GM18520 (cell line): Measurements from ENCODE around the gene PRRT1.
A peak's percentile ranks its signal among the peaks of the same experiment; 100 is the strongest.
"Not testable (repeated sequence)": the region's sequence is repeated elsewhere in the genome, so short reads cannot be mapped to it uniquely, and the experiment has no call there.

Experiments used
- ATAC-seq: cut with Tn5 transposase; IDR thresholded peaks from one replicate; pipeline ENCODE4 v1.9.1; 2021; ENCODE audit not compliant: unreplicated experiment

Gene PRRT1

DNA sequence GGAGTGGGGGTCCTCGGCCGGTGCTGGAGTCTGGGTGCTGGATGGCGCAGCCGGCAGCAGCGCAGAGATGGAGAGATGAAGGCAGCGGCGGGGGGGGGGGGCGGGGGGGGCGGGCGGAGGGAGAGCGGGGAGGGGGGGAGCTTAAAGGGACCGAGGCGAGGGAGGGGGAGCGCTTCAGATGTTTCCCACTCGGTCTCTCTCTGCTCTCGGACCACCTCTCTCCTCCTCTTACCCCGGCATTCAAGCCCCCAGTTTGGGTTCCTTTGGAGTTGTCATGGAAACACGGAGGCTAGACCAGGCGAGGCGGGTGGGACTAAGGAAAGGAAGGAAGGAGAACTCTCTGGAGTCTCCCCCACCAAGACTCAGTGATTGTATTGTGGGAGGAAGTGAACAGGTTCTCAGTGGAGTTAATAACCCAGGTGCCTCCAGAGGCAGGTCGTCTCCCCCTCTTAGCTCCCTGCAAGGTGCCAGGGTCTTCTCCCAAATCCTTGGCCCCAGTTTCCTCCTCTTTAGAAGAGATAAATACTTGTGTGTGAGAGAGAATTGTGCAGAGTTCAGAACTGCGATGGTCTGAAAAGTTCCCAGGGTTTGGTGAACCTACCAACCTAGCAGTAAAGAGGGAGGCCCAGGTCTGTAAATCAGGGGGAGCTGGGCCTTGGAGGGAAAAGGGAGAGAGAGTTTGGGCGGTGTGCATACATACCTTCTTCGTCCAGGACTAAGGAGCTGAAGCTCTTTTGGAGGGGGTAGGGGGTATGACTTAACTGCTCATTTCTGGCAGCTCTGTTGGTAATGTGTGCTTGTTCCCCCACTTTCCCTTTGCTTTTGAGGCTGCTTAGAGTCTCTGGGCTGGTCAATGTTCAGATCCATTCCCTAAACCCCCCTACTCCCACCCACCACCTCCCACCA lies at the start of gene PRRT1:
Gene PRRT1, minus strand, starts transcription at position 77 of the 906 bp plus-strand sequence. CDS start 112 bp downstream, outside the sequence.
- ATAC-seq: no peak

DNA sequence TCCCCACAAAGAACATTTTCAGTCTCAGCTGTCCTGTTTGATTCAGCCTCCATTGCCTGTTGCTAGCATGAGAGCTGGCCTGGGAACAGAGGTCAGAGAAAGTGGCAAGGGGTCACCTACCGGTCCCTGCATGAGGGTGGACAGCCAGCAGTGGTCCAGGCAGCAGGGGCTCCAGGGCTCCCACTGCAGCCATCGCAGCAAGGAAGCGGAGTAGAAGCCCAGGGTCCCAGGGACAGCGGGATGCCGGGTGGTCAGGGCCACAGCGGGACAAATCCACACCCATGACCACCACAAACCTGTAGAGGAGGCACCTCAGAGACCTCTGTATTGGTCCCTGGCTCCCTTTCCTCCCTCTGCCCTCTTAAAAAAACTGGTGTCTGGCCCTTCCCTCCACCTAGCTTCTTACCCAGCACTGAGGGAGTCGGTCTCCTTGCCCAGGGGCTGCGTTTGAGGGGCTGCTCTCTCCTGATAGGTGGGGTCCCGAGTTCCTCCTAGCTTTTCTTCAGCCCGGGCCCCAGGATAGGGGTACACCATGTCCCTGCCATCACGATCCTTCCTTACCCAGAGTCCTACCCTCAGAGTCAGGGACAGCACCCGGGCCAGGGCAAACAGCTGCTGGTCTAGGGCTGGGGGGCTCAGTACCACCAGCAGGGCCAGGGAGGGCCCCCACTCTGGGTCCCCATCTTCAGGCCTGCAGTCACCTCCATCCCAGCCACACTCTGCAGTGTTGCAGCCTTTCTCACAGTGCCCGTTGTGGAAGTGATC lies 49.2 kb upstream of the PRRT1 start:
- no peak for ATAC-seq

DNA sequence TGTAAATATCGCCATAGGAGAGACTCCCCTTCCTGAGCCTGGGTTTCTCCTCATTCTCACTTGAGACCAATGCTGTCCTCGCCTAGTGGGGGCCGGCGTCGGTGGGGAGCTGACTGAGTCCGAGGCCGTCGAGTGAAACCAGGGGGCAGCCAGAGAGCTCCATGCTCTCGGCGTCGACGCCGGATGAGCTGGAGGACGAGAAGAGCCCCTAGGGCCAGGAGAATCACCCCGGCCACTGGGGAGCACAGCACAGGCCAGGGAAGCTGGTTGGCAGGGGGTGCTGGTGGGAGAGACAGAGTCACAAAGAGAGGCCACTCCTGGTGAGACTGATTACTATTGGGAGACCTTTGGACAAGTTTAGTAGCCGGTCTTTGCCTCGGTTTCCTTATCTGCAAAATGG lies 47.1 kb upstream of the PRRT1 start:
- ATAC-seq: no peak

DNA sequence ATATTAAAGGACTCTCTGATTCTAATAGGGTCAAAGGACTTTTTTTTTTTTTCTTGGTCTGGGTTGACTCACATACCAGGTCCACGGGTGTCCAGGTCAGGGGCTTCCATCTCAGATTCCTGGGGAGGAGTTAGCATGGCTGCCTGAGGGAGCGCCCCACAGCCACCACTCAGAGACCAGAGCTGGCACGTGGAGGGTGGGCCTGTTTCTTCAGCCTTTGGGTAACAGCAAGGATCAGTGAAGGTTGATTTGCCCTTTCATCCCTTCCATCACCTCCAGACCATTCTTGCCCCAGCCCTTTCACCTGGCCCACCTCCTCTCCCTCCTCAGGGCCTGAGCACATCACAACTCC lies 46.6 kb upstream of the PRRT1 start:
- no peak for ATAC-seq

DNA sequence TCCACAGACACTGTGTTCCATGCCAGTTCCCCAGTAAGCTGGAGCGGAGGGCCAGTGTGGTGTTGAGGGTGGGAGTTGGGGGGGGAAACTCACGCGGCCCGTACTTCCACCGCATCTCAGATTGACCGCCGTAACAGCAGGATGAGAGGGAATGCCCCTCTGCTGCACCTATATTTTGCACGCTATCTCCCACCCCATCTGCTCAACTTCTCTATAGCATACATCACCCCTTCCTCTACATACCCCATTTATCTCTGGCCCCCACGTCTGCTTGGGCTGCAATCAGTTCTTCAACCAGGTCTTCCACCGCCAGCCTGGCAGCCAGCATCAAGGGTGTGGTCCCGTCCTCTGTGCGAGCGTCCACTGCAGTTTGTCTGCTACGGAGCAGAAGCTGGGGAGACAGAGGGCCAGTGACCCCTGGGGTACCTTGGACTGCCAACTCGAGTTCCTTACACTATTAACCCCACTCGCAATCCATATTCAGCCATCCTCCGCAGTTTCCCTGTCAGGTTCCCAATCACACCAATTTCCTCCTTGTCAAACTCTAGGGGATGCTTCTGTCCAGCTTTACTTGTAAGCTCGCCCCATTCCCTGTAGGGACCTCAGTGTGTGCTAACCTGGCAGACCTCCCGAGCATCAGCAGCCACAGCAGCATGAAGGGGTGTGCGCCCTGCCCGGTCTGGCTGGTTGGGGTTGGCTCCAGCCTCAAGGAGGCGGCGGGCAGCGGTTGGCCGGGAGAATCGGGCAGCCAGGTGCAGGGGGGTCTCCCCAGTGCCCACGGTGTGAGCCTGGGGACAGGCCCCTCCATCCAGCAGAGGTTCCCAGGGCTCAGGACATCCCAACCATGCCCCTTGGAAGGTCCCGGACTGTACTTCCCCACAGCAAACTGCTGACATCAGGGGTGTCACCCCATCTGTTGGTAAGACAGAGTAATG lies 45.2 kb upstream of the PRRT1 start:
- ATAC-seq: no peak

DNA sequence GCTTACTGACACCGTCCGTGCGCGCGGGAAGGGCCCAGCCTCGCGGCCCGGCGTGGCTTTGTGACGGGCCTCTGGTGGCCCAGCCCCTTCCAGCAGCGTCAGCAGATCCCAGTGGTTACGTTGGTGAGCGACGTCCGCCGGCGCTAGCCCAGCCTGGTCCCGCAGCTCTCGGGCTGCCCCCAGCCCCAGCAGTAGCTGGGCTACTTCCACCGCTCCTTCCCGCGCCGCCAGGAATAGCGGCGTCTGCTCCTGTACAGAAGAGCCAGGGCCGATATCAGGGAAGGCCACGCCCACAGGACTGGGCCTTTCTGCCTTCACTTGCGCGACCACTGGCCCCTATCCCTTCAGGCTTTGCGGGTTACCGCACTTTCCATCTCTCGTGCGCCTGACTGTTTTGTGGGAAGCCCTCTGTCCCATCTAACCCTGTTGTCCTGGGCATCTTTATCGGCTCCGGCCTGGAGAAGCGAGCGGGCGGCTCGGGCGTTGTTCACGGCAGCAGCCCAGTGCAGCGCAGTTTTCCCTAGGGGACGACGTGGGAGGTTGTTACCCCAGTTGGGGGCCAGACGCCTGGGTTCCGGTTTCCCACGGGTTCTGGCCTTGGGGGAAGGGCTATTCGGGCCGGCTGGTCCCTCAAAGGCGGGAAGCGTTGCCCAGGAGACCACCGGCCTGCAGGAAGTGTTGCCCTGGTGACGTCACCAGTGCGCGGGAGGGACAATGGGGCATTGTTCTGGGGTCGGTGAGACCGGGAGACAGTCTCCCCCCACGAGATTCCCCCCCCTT lies 44.4 kb upstream of the PRRT1 start:
- peak; percentile 77 for ATAC-seq

DNA sequence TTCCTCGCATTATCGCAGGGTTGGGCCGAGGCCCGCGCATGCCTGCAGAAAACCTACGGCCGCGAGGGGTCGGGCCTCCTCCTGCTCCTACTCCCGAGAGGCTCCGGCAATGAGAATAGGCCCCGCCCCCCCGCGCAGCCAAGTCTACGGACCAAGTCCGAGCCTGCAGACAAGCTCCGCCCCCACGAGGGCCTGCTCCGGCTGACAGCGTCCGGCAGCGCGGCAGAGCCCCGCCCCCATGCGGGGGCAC lies 43.8 kb upstream of the PRRT1 start:
- peak; percentile 77 for ATAC-seq

DNA sequence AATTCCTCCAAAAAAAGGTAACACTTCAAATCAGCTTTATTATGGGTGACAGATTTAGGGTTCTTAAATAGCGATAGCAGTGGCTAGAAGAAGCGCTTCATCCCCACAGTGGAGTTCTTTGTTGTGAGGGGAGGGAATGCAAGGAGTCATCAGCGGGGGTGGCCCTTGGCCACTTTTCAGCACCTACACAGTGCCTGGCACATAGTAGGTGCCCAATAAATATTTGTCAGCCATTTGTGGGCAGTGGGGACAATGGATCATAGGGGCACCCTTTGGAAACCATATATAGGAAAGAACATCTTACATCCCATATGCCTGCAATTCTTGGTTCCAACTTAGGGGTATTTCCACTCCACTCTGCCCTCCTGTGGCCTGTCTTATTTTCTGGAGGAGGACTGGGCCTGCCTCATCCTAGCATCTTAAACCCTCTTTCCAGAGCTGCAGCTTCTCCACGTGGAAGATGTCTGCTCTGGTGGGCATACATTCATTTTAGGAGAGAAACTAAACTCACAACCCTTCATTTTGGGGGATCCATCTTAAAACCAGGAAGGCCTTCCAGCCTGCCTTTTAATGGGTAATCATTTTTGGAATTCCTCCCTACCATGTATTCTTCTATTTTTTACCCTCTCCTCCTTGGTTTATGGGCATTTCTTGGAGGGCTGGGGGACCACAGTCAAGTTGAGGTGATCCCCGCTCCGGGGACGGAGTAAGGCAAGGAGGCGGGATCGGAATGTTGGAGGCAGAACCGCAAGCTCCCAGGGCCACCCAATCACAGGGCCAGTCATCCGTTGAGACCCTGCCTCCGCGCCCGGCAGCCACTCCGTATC lies 43.3 kb upstream of the PRRT1 start:
- no peak for ATAC-seq

DNA sequence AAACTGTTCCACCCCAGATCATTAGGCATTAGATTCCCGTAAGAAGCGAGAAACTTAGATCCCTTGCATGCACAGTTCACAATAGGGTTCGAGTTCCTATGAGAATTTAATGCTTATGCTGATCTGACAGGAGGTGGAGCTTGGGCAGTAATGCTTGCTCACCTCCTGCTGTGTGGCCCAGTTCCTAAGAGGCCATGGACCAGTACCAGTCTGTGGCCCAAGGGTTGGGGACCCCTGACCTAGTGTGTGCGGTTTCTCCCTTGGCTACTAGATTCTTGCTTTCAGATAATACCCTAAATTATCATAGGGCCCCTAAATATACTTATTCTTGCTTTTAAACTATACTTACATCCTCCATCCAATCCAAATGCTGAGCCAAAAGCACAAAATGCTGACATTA lies 42.6 kb upstream of the PRRT1 start:
- ATAC-seq: no peak

DNA sequence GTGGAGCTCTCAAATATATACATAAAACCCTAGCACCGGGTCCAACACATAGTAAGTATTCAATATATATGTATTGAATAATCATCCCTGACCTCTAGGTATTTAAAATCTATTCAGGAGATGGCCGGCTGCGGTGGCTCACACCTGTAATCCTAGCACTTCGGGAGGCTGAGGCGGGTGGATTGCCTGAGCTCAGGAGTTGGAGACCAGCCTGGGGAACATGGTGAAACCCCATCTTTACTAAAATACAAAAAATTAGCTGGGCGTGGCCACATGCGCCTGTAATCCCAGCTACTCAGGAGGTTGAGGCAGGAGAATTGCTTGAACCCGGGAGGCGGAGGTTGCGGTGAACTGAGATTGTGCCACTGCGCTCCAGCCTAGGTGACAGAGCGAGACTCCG lies 41.4 kb upstream of the PRRT1 start:
- not testable (repeated sequence) for ATAC-seq

DNA sequence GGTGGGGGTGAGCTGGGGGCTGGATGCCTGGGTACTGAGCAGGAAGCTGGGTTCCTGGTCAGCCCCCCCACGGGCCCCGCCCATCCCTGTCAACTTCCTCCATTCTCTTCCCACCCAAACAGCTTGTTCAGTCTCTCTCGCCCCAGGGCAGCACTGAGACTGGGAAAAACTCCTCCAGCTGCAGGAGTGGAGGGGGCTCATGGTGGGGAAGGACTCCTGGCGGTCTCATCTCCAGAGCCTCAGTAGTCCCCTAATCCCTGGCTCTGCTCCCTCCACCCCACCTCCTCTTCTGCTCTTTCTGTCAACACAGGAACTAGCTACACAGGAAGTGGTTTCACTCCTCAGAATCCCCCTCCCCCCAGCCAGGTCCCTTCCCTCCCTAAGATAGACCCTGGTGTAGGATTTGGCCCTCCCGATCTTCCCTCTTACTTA lies 40.9 kb upstream of the PRRT1 start, which contains the start of gene GPSM3:
Gene GPSM3, minus strand, starts transcription at position 36 of the 432 bp plus-strand sequence. CDS start 130 bp downstream, outside the sequence.
- no peak for ATAC-seq

DNA sequence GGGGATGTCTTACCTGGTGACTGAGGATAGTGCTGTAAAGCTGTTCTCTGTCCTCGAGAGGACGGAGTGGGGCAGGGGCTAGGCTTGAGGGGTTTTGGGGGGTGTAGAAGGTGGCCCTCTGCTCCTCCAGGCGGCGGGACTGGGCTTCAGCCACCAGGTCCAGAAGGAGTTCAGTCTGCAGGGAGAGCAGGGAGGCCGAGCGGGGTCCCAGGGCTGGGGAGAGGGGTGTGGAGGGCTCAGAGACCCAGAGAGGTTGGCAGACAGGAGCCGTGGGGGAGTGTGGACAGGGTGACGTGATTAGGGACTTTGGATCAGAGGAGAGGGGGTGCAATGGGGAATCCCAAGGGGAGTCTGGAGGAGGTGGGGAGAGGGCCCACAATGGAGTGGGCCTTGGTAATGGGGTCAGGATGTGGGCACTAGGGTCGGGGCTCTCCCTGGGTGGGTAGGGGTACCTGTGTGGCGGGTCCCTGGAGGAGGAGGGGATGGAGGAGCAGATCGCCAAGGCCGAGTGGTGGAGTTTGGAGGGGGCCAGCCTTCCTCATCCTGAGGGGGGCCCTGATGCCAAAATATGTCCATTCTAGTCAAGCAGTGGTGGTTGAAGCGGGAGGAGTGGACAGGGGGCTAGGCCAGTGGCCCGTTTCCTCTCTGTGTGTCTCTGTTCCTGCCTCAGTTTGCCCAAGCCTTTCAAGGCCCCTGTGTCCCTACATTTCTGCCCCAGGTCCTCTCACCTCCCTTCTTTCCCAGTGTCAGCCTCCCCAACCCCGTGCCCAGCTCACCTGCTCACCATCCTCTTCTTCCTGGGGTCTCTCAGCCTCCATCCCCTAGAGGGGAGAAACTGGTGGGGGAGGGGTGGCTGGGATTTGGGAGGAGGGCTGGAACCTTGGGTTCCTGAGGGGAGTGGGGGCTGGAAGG lies 40.2 kb upstream of the PRRT1 start:
- ATAC-seq: no peak

DNA sequence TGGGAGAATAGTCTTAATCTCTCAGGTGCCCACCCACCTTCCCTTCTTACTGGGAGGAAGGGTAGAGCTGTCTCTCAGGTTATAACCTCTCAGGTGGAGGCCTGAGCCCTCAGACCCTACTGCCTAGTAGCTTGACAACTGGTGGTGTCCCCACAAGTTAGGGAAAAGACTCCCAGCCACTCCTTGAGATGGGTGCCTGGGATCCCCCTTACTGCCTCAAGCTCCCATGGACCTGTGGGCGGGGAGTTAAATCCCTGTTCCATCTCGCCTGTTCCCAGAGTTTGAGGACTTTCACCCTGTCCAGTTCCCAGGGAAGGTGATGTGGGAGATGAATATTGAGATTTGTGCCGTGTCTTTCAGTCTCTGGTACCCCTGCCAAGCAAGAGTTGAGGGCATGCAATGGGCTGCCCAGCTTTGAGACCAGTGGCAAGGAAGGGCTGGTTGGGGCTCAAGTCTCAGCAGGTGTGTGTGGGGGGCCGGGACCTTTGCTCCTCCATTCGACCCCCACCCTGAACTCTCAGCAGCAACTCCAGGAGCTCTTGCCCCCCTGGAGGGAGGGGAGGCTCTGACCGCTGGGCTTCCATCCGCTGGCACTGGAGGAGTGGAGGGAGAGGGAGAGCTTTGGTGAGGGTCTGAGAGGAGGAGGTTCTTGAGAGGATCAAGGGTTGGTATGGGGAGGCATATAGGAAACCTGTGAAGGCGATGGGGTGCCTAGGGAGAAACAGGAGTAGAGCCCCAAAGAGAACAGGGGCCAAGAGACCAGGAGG lies 39.4 kb upstream of the PRRT1 start:
- ATAC-seq: no peak

DNA sequence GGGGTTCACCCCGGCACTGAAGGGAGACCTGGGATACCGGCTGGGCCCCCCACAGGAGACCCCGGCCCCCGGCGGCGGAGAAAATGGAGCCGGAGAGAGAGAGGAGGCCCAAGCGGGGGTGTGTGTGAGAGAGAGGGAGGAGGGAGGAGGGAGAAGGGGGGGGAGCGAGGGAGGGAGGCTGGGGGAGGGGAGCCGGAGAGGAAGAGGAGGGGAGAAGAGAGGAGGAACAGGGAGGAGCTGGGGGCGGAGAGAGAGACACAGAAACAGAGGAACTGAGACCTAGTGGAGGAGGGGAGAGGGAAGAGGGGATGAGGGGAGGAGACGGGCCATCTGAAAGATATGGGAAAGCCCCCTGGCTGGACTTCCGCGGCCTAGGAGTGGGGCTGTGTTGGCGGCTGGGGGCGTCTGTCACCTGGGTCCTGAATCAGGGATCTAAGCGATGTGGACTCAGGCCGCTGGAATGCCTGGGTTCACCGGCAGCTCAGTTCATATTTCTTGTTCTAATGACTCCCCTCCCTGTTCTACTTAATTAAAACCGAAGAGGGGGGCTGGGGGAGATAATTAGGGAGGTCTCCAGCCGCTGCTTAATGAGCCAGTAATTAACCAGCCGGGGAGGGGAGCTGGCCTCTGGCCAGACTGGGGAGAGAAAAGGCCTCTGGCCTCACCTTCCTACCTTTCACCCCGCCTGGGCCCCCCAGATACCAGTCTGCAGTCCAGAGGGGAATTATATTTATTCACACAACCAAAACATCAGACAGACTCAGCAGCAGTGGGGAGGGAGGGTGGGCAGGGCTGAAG lies 38.5 kb upstream of the PRRT1 start, which contains the start of gene PBX2:
Gene PBX2, minus strand, starts transcription at position 149 of the 798 bp plus-strand sequence. CDS start 287 bp downstream, outside the sequence.
- no peak for ATAC-seq

DNA sequence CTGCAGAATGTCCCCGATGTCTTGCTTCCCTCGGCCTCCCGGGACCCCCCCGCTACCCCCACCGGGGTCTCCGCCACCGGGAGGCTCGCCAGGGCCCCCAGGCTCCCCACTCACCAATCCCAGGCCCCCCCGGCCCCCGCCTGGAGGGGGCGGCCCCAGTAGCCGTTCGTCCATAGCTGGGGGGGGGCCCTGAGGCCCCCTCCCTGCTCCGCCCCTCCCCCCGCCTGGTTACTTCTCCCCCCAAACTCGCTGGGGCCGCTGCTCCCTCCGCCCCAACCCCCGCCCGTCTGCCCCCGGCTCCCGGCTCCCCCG lies 38.0 kb upstream of the PRRT1 start:
- ATAC-seq: no peak

DNA sequence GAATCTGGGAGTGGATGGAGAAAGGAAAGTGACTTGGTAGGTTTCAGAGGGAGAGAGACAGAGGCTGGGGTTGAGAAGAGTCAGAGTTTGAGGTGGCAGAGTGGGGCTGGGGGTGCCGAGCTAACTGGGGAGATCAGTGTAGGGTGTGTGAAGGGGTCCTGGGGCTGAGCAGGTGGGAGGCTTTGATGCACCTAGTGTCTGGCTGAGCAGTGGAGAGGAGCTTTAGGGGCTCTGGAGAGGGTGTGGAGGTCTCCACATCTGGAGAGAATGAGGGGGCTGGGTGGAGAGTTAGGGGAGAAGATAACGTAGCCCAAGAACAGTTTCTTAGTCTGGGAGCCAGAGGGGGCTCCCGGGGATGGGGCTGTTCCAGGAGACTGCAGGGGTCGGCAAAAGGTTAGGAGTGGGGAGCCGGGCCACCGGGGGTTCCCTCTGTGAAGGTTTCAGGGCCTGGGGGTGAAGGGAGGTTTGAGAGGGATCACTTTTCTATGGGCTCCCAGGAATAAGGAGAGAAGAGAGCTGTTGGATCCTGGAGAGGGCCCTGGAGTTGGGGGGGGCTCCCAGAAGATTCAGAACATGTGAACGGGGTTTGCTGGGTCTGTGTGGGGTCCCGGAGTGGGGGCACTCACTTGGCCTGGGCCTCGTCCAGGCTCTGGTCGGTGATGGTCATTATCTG lies 37.5 kb upstream of the PRRT1 start:
- ATAC-seq: no peak
